ENCODE measurements around the gene NDE1. TPM values are rescaled to one million over a fixed set of nuclear protein-coding genes. Genes with fewer than 3 reads are reported as not detected.

Gene NDE1
- total and polyA plus RNA-seq, 2 donors (not counting 3 experiments of a cell fraction or from before 2014, with no cell fraction given), result 28.0 to 90.2 TPM

GRCh38 chr16:15665107-15665506 is 15.1 kb downstream of the NDE1 start:
- BruUV-seq (replicated peaks), result no TSS peak
- Histone ChIP-seq H4K20me1 (replicated peaks; ENCODE audit: control insufficient read depth, extremely low read depth, insufficient read depth, low read length) (no peaks in the 10 kb centered on the region), H3K27ac (ENCODE audit: insufficient read depth, low read depth, low read length) (no peak overlapping the region), H3K9me3 (replicated peaks; ENCODE audit: control insufficient read depth, insufficient read depth, low read length) (no peaks in the 10 kb centered on the region), H3K4me1 (ENCODE audit: control insufficient read depth, extremely low read depth, insufficient read depth, low read length) (no peaks in the 10 kb centered on the region), H3K9me1 (replicated peaks; ENCODE audit: control insufficient read depth, extremely low read depth, insufficient read depth, low read length) (no peaks in the 10 kb centered on the region), H3K4me2 (ENCODE audit: insufficient read depth, low read length) (no peak overlapping the region), H3K9ac (replicated peaks; ENCODE audit: extremely low read depth, insufficient read depth, low read length) (no peak overlapping the region), H3K79me2 (ENCODE audit: control insufficient read depth, insufficient read depth, low read length) (peaks cover 26% of the 10 kb centered on the region), H3K4me3 (replicated peaks in 1 of 3; ENCODE audit: insufficient read depth in 1 of 3, low read depth in 1 of 3, low read length in 3 of 3) (no peak overlapping the region), H3K27me3 (ENCODE audit: control insufficient read depth in 2 of 2, insufficient read depth in 2 of 2, low read length in 2 of 2) (no peaks in the 10 kb centered on the region), H3K36me3 (ENCODE audit: control insufficient read depth in 2 of 2, extremely low read depth in 1 of 2, insufficient read depth in 2 of 2, low read length in 2 of 2) (peaks cover 13 to 26% of the 10 kb centered on the region in 2 experiments), H2AFZ (ENCODE audit: low read depth, low read length) (no peak overlapping the region)
- intact Hi-C loops (cut with micrococcal nuclease), result no loop called here
- dilution Hi-C loops (cut with MboI; ENCODE audit: extremely low pct_ligation_motif_present, low sequenced_read_pairs), result no loop called here
- no peak for FAIRE-seq
- TF ChIP-seq MAX (IDR thresholded peaks at IDR 0.05; ENCODE audit: insufficient read depth, insufficient read length) (no peak), POLR2A (IDR thresholded peaks at IDR 0.05; ENCODE audit: low read depth, low read length) (no peak), JUN (IDR thresholded peaks at IDR 0.05; ENCODE audit: borderline replicate concordance, insufficient read depth, insufficient read length, low read depth) (no peak), EZH2 (IDR thresholded peaks at IDR 0.05; ENCODE audit: borderline replicate concordance, low read depth, low read length, severe bottlenecking) (no peak), FOS (IDR thresholded peaks at IDR 0.05; ENCODE audit: borderline replicate concordance, insufficient read depth, low read length) (no peak), CTCF (IDR thresholded peaks at IDR 0.05; ENCODE audit: extremely low read depth in 1 of 2, insufficient read depth in 1 of 2, low read depth in 1 of 2, low read length in 2 of 2) (no peak), POLR2AphosphoS5 (IDR thresholded peaks at IDR 0.05; ENCODE audit: insufficient read depth, low read depth, low read length) (no peak), MYC (IDR thresholded peaks at IDR 0.05; ENCODE audit: low read depth, low read length) (no peak), GATA2 (IDR thresholded peaks at IDR 0.05; ENCODE audit: insufficient read depth, insufficient read length, low read depth, low read length) (no peak)
- ChIA-PET CTCF (interaction anchor here (0.9 kb wide), 1 partner anchor 36 kb away, joined by 3 read pairs; no protein-coding TSS in a partner anchor), POLR2A (no interaction called here)
- no peak for DNase-seq (ENCODE audit: low read depth, low spot score)

Measured in endothelial cell of umbilical vein (primary cell).